ENCODE measurements around the gene GCNT2. TPM values are rescaled to one million over a fixed set of nuclear protein-coding genes. Genes with fewer than 3 reads are reported as not detected.
A peak's percentile ranks its signal among the peaks of the same experiment; 100 is the strongest.
"Not testable (repeated sequence)": the region's sequence is repeated elsewhere in the genome, so short reads cannot be mapped to it uniquely, and the experiment has no call there.

Gene GCNT2
- total RNA-seq, 1 donor from 2014 or later: 8.7 TPM

DNA sequence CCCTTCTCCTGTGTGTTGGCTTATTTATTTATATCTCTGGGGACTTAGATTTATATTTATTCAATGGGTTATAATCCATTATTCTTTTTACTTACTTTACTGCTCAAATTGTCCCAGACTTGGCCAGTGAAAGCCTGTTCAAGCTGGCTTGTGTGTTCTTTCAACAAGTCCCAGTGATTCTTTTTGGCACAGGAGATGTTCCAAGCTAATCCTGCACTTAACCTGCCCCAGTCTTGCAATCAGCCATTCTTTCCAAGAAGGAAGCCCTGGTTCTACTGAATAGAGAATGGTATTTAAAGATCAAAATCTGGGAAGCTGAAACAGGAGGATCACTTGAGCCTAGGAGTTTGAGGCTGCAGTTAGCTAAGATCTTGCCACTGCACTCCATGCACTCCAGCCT, 26.7 kb downstream of the GCNT2 start:
- DNase-seq: no peak

GRCh38 chr6:10550764-10551163, 29.6 kb downstream of the GCNT2 start:
- no peak for DNase-seq

DNA sequence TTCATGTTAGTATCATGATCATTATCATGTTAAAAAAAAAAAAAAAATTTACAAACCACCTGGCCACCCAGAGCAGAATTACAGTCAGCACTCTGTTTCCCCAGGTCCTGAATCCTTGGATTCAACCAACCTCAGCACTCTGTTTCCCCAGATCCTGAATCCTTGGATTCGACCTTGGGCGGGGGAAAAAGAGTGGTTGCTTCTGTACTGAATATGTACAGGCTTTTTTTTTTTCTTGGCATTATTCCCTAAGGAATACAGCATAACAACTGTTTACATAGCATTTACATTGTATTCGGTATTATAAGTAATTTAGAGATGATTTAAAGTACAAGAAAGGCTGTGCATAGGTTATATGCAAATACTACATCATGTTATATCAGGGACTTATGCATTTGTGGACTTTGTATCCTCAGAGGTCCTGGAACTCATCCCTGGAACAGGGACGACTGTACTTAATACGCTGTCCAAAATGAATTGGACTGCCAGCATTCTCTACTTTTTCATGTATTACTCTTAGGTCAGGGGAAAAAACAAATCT, 31.2 kb downstream of the GCNT2 start:
- no peak for DNase-seq

- no peak for DNase-seq
These were observed 32.7 kb downstream of the GCNT2 start for GRCh38 chr6:10553871-10554270.

GRCh38 chr6:10554826-10555225, 33.7 kb downstream of the GCNT2 start:
- no peak for DNase-seq

DNA sequence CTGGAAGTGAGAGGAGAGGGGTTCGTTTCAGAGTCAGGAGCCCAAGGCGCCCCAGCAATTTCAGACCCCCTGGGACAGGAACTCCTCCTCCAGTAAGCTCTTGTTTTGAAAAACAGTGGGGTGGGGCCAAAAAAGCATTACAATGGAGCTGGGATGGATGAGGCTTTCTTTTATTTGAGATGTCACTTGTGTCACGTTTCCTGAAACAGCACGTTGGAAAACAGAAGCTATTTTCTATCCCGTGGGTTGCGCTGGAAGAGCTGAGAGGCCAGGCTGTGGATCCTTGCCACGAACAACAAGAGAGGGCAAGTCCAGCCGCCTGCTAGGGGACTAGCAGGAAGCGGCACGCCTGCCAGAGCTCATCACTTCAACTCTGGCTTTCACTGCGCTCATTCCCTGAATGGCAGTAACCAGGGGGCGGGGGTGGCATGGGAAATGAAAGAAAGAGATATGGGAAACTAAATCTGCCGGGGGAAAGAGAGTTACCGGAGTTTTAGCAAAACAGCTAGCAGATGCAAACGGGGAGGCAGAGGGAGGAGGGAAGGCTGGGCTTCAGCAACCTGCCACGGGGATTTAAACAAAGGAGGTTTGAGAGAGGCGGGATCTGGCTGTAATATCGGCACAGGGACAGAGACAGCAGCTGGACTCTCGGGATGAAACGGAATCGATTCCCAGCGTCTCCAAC, 34.6 kb downstream of the GCNT2 start:
- peak; percentile 13 for DNase-seq

GRCh38 chr6:10556589-10556988, 35.4 kb downstream of the GCNT2 start:
- no peak for DNase-seq

GRCh38 chr6:10556992-10557391, 35.8 kb downstream of the GCNT2 start:
- no peak for DNase-seq

- no peak for DNase-seq
These were observed 36.8 kb downstream of the GCNT2 start for GRCh38 chr6:10557913-10558312.

DNA sequence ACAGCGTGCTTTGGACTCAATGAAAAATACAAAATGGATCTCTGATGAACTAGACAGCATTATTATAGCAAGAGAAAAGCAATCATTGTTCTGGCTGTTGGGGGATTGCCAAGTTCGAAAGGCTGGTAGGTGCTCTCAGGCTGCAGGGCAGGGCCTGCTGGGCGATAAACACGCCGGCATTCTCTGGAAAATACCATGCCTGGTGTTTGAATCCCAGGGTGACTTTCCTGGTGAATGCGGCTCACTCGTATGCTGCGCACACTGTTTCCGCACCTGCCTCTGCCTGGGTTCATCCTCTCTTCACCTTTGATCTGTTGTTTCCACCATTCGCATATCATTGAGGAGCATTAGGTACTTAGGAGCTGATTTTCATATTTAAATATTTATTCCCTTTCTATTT, 37.4 kb downstream of the GCNT2 start:
- DNase-seq: no peak

GRCh38 chr6:10559522-10560152, 38.5 kb downstream of the GCNT2 start:
- no peak for DNase-seq

DNA sequence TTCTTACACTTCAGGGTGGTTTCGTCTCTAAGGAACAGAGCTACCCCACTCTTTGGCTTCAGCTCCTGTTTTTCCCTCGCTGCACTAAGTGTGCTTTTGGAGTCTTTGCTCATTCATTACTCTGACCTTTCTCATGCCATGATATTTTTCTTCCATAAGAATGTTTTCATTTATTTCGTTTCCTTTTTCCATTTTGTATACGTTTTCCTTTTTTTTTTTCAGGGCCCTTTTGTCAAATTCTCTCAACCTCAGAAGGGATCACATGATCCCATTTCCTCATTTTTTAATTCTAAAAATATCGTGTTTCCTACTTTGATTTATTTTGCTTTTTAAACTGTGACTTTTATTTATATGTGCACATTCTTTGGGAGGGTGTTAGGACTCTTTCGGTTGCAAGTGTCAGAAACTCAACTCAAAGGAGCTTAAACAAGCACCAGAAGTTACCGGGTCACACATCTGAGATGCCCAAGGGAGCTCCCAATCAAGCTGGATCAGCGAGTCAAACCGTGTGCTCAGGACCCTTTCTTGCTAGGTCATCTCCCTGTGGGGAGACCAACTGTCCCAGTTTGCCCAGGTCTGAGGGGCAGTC, 40.6 kb downstream of the GCNT2 start:
- DNase-seq: no peak

DNA sequence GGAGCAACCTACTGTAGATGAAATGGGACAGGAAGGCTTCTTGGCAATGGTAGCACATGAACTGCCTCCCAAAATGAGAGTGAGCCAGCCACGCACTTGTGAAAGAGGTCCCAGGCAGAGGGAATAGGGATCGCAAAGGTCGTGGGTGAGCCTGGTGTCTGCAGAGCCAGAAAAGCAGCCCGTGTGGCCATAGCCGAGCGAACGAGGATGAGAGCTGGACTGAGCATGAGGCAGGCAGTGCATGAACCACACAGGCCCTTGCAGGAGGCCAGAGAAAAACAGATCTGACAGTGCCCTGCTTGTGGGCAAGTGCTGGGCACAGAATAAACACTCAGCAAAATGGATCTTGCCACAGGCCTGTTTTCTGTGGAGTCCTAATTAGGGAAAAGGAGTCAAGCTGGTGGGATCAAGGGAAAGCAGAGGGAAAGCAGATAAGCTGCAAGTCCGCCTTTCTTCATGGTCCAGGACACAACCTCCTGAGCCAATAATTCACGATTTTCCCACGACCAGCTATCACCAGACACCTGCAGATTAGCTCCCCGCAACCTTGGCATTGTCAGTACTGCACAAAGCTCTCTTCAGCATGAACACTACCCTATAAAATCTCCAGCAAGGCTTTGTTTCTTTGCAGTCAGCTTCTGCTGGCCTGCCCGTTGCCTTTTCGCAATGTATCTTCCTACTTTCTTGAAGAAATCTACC, 44.0 kb downstream of the GCNT2 start:
- DNase-seq: no peak

- no peak for DNase-seq
These were observed 44.8 kb downstream of the GCNT2 start for GRCh38 chr6:10565913-10566312.

DNA sequence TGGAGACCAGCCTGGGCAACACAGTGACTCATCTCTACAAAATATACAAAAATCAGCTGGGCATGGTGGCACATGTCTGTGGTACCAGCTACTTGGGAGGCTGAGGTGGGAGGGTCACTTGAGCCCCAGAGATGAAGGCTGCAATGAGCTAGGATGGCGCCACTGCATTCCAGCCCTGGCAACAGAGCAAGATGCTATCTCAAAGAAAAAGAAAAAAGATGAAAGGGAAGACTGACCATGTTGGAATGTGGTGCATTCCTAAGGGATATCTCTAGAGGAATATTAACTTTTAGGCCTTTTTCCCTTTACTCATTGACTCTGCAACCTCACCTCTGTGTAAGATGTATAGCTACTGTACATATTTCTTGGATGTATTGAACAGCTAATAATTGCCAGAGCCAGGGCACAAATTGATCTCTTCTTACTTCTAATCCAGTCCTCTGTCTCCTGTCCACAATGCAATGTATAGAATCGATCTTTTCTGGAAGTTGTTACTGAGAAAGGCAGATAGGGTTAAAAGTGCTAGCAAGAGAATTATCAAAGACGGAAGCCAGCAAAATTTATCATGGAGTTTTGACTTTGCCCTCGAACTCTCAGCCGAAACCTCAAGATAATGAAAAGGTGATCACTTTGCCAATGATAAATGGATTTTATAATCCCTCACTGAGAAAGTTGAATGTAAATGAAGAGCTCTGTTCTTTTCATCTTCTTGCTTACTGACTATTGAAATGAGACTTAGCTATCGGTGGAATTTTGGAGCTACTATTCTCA, 46.3 kb downstream of the GCNT2 start:
- DNase-seq: no peak

DNA sequence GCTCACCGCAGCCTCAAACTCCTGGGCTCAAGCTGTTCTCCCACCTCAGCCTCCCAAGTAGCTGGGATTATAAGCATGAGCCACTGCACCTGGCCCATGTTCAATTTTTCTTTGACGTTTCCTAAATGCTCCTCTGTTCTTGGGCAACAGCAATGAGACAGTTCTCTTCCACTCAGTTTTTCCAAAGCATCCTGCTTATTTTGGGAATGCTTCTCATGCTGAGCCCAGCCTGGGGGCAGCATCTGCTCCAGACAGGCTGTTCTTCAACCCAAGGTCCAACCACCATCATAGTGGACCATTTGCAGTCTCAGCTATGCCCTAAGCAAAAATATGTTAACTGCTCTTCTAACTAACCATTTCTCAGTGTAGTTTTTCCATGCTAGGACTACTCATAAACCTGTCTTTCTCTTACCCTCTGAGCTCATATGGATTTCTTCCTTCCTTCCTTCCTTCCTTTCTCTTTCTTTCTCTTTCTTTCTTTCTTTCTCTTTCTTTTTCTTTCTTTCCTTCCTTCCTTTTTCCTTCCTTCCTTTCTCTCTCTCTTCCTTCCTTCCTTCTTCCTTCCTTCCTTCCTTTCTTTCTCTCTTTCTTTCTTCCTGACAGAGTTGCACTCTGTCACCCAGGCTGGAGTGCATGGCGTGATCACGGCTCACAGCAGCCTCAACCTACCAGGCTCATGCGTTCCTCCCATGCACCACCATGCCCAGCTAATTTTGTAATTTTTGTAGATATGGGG, 48.4 kb downstream of the GCNT2 start:
- no peak for DNase-seq

DNA sequence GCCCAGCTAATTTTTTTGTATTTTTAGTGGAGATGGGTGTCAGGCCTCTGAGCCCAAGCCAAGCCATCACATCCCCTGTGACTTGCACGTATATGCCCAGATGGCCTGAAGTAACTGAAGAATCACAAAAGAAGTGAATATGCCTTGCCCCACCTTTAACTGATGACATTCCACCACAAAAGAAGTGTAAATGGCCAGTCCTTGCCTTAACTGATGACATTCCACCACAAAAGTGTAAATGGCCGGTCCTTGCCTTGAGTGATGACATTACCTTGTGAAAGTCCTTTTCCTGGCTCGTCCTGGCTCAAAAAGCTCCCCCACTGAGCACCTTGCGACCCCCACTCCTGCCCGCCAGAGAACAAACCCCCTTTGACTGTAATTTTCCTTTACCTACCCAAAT, 54.4 kb downstream of the GCNT2 start:
- DNase-seq: not testable (repeated sequence)

- no peak for DNase-seq
These were observed 55.1 kb downstream of the GCNT2 start for GRCh38 chr6:10576226-10576625.

GRCh38 chr6:10577112-10577511, 56.0 kb downstream of the GCNT2 start:
- no peak for DNase-seq

- no peak for DNase-seq
These were observed 57.6 kb downstream of the GCNT2 start for GRCh38 chr6:10578723-10579122.

- no peak for DNase-seq
These were observed 58.7 kb downstream of the GCNT2 start for GRCh38 chr6:10579803-10580202.
